Fibroblast of mammary gland (primary cell): ENCODE measurements around the gene CDC5L.

Experiments used
- DNase-seq: peaks from one replicate; pipeline ENCODE4 v3.0.0-alpha.2; 2010; ENCODE audit warnings: low read depth
- H3K4me3 ChIP-seq: 2 replicates; pipeline ENCODE4 v1.5.1; 2011; ENCODE audit warnings: low read depth, mild to moderate bottlenecking, low read length, moderate library complexity; ENCODE audit not compliant: control insufficient read depth
- CTCF ChIP-seq: conservative IDR thresholded peaks from 2 replicates; pipeline ENCODE4 v1.5.1; 2011; ENCODE audit warnings: low read depth, low read length, inconsistent platforms; ENCODE audit not compliant: control insufficient read depth, insufficient read depth

CDC5L gene

GRCh38 chr6:44498436-44498835, 110.9 kb downstream of the CDC5L start:
- no peak for DNase-seq
- TF ChIP-seq CTCF, result no peak
- H3K4me3 ChIP-seq, result no peak overlapping the region

GRCh38 chr6:44499609-44500008, 112.1 kb downstream of the CDC5L start:
- no peak for TF ChIP-seq CTCF
- no peak for DNase-seq
- H3K4me3 ChIP-seq, result no peak overlapping the region
